Measurements from ENCODE around the gene NDUFAF5. TPM values are rescaled to one million over a fixed set of nuclear protein-coding genes. Genes with fewer than 3 reads are reported as not detected.

NDUFAF5 gene
- polyA plus RNA-seq, 3 donors from 2014 or later, result 5.8 to 14.8 (median 7.7) TPM

- Mint-ChIP-seq H3K9me3 (no peaks in the 10 kb centered on the region), H3K4me1 (no peaks in the 10 kb centered on the region), H3K27ac (peak overlapping the region in 2 of 6 donors; percentile 20 to 35), H3K4me3 (no peak overlapping the region), H3K27me3 (ENCODE audit: low read depth in 3 of 3) (peaks cover 0 to 2% (median 0%) of the 10 kb centered on the region in 3 donors), H3K36me3 (peaks cover 0 to 31% (median 20%) of the 10 kb centered on the region in 3 donors)
- DNase-seq, result no peak
Observed at GRCh38 chr20:13817342-13817741, 32.5 kb downstream of the NDUFAF5 start.

- H3K27me3 Mint-ChIP-seq (ENCODE audit: low read depth in 3 of 3), result peaks cover 0 to 2% (median 0%) of the 10 kb centered on the region in 3 donors
- no peak overlapping the region for H3K27ac Mint-ChIP-seq
- H3K4me3 Mint-ChIP-seq, result no peak overlapping the region
- peaks cover 0 to 19% (median 10%) of the 10 kb centered on the region in 3 donors for H3K36me3 Mint-ChIP-seq
- H3K4me1 Mint-ChIP-seq, result no peaks in the 10 kb centered on the region
- no peaks in the 10 kb centered on the region for H3K9me3 Mint-ChIP-seq
- peak; percentile 5 to 22 (median 20) for DNase-seq
Observed at GRCh38 chr20:13819885-13820645, 35.2 kb downstream of the NDUFAF5 start.

- H3K4me1 Mint-ChIP-seq, result no peaks in the 10 kb centered on the region
- H3K27ac Mint-ChIP-seq, result no peak overlapping the region
- H3K9me3 Mint-ChIP-seq, result no peaks in the 10 kb centered on the region
- no peak for DNase-seq
- H3K36me3 Mint-ChIP-seq, result peaks cover 0 to 11% (median 7%) of the 10 kb centered on the region in 3 donors
- H3K4me3 Mint-ChIP-seq, result no peak overlapping the region
- H3K27me3 Mint-ChIP-seq (ENCODE audit: low read depth in 3 of 3), result peaks cover 0 to 2% (median 0%) of the 10 kb centered on the region in 3 donors
Observed at GRCh38 chr20:13821876-13822275, 37.0 kb downstream of the NDUFAF5 start.

- H3K9me3 Mint-ChIP-seq, result no peaks in the 10 kb centered on the region
- DNase-seq, result no peak
- H3K4me3 Mint-ChIP-seq, result no peak overlapping the region
- H3K27me3 Mint-ChIP-seq (ENCODE audit: low read depth in 3 of 3), result peaks cover 0 to 2% (median 0%) of the 10 kb centered on the region in 3 donors
- H3K4me1 Mint-ChIP-seq, result no peaks in the 10 kb centered on the region
- peaks cover 0 to 8% (median 7%) of the 10 kb centered on the region in 3 donors for H3K36me3 Mint-ChIP-seq
- H3K27ac Mint-ChIP-seq, result no peak overlapping the region
Observed at GRCh38 chr20:13822459-13822858, 37.6 kb downstream of the NDUFAF5 start.

GRCh38 chr20:13824459-13824858 is 39.6 kb downstream of the NDUFAF5 start:
- Mint-ChIP-seq H3K27ac (no peak overlapping the region), H3K27me3 (ENCODE audit: low read depth in 3 of 3) (peaks cover 0 to 2% (median 1%) of the 10 kb centered on the region in 3 donors), H3K36me3 (no peaks in the 10 kb centered on the region), H3K4me3 (no peak overlapping the region), H3K9me3 (no peaks in the 10 kb centered on the region), H3K4me1 (no peaks in the 10 kb centered on the region)
- DNase-seq, result no peak

- no peaks in the 10 kb centered on the region for H3K4me1 Mint-ChIP-seq
Observed at GRCh38 chr20:13825465-13825864, 40.6 kb downstream of the NDUFAF5 start.

GRCh38 chr20:13831476-13831875 is 46.6 kb downstream of the NDUFAF5 start:
- H3K27ac Mint-ChIP-seq, result no peak overlapping the region
- DNase-seq, result no peak
- no peaks in the 10 kb centered on the region for H3K36me3 Mint-ChIP-seq
- H3K4me1 Mint-ChIP-seq, result no peaks in the 10 kb centered on the region
- no peak overlapping the region for H3K4me3 Mint-ChIP-seq
- no peaks in the 10 kb centered on the region for H3K9me3 Mint-ChIP-seq
- peaks cover 3 to 7% (median 3%) of the 10 kb centered on the region in 3 donors for H3K27me3 Mint-ChIP-seq (ENCODE audit: low read depth in 3 of 3)

More at GRCh38 chr20:13825465-13825864, 40.6 kb downstream of the NDUFAF5 start:
- no peaks in the 10 kb centered on the region for H3K9me3 Mint-ChIP-seq
- no peak for DNase-seq
- peaks cover 1 to 5% (median 3%) of the 10 kb centered on the region in 3 donors for H3K27me3 Mint-ChIP-seq (ENCODE audit: low read depth in 3 of 3)
- H3K36me3 Mint-ChIP-seq, result no peaks in the 10 kb centered on the region
- H3K27ac Mint-ChIP-seq, result no peak overlapping the region
- H3K4me3 Mint-ChIP-seq, result no peak overlapping the region

GRCh38 chr20:13838664-13839063 is 53.8 kb downstream of the NDUFAF5 start:
- no peak for DNase-seq
- Mint-ChIP-seq H3K4me3 (no peak overlapping the region), H3K9me3 (no peaks in the 10 kb centered on the region), H3K27ac (no peak overlapping the region), H3K36me3 (no peaks in the 10 kb centered on the region), H3K27me3 (ENCODE audit: low read depth in 3 of 3) (peaks cover 0 to 2% (median 0%) of the 10 kb centered on the region in 3 donors), H3K4me1 (no peaks in the 10 kb centered on the region)

- DNase-seq, result no peak
- peaks cover 0 to 2% (median 2%) of the 10 kb centered on the region in 3 donors for H3K27me3 Mint-ChIP-seq (ENCODE audit: low read depth in 3 of 3)
- H3K27ac Mint-ChIP-seq, result no peak overlapping the region
- H3K4me1 Mint-ChIP-seq, result no peaks in the 10 kb centered on the region
- no peaks in the 10 kb centered on the region for H3K36me3 Mint-ChIP-seq
- no peak overlapping the region for H3K4me3 Mint-ChIP-seq
- H3K9me3 Mint-ChIP-seq, result no peaks in the 10 kb centered on the region
Observed at GRCh38 chr20:13839421-13840092, 54.7 kb downstream of the NDUFAF5 start.

GRCh38 chr20:13840093-13840465 is 55.3 kb downstream of the NDUFAF5 start:
- no peak overlapping the region for H3K4me3 Mint-ChIP-seq
- no peaks in the 10 kb centered on the region for H3K9me3 Mint-ChIP-seq
- no peaks in the 10 kb centered on the region for H3K36me3 Mint-ChIP-seq
- no peak overlapping the region for H3K27ac Mint-ChIP-seq
- peaks cover 0 to 2% (median 2%) of the 10 kb centered on the region in 3 donors for H3K27me3 Mint-ChIP-seq (ENCODE audit: low read depth in 3 of 3)
- no peaks in the 10 kb centered on the region for H3K4me1 Mint-ChIP-seq
- no peak for DNase-seq

- no peak for DNase-seq
- no peaks in the 10 kb centered on the region for H3K36me3 Mint-ChIP-seq
- H3K9me3 Mint-ChIP-seq, result no peaks in the 10 kb centered on the region
- H3K27me3 Mint-ChIP-seq (ENCODE audit: low read depth in 3 of 3), result peaks cover 0 to 2% (median 2%) of the 10 kb centered on the region in 3 donors
- H3K4me3 Mint-ChIP-seq, result no peak overlapping the region
- H3K27ac Mint-ChIP-seq, result no peak overlapping the region
- H3K4me1 Mint-ChIP-seq, result no peaks in the 10 kb centered on the region
Observed at GRCh38 chr20:13841206-13841605, 56.4 kb downstream of the NDUFAF5 start.

GRCh38 chr20:13844296-13844695 is 59.5 kb downstream of the NDUFAF5 start:
- Mint-ChIP-seq H3K9me3 (no peaks in the 10 kb centered on the region), H3K27ac (no peak overlapping the region), H3K4me1 (no peaks in the 10 kb centered on the region), H3K27me3 (ENCODE audit: low read depth in 3 of 3) (peaks cover 2 to 5% (median 3%) of the 10 kb centered on the region in 3 donors), H3K36me3 (no peaks in the 10 kb centered on the region), H3K4me3 (no peak overlapping the region)
- no peak for DNase-seq

GRCh38 chr20:13851279-13851678 is 66.5 kb downstream of the NDUFAF5 start:
- Mint-ChIP-seq H3K36me3 (no peaks in the 10 kb centered on the region), H3K27ac (no peak overlapping the region), H3K9me3 (no peaks in the 10 kb centered on the region), H3K4me1 (no peaks in the 10 kb centered on the region), H3K4me3 (no peak overlapping the region), H3K27me3 (ENCODE audit: low read depth in 3 of 3) (peaks cover 2 to 7% (median 3%) of the 10 kb centered on the region in 3 donors)
- no peak for DNase-seq

- Mint-ChIP-seq H3K4me1 (no peaks in the 10 kb centered on the region), H3K27ac (no peak overlapping the region), H3K9me3 (no peaks in the 10 kb centered on the region), H3K4me3 (no peak overlapping the region), H3K27me3 (ENCODE audit: low read depth in 3 of 3) (peaks cover 0 to 7% (median 1%) of the 10 kb centered on the region in 3 donors), H3K36me3 (no peaks in the 10 kb centered on the region)
- no peak for DNase-seq
Observed at GRCh38 chr20:13852306-13852705, 67.5 kb downstream of the NDUFAF5 start.
